WTC11 (cell line): ENCODE data around the gene FAM163A. TPM values are rescaled to one million over a fixed set of nuclear protein-coding genes. Genes with fewer than 3 reads are reported as not detected.

Experiments used
- ATAC-seq: fragments of 200-7000 bp; cut with Tn5 transposase; 2 replicates; pipeline ENCODE4 v1.10.0; 2021; ENCODE audit warnings: mild to moderate bottlenecking, moderate library complexity
- CTCF ChIA-PET: fragments of 300-600 bp; sonication (Branson Sonifier 250); formaldehyde crosslinking; loops from one replicate; lab custom pipeline; 2021; ENCODE audit warnings: antibody characterized with exemption; lab: Charles Lee
- POLR2A ChIA-PET: fragments of 350-600 bp; sonication (Branson Sonifier 250); formaldehyde crosslinking; loops from one replicate; lab custom pipeline; 2021; ENCODE audit warnings: antibody characterized with exemption; lab: Charles Lee
- DNase-seq: peaks from one replicate; pipeline ENCODE4 v3.0.0; 2021; ENCODE audit warnings: low spot score
- H3K27ac Mint-ChIP-seq: 2 replicates; pipeline ENCODE4 v1.8.0; 2021; ENCODE audit warnings: mixed read lengths
- H3K27me3 Mint-ChIP-seq: 2 replicates; pipeline ENCODE4 v1.8.0; 2021; ENCODE audit warnings: low read depth, mild to moderate bottlenecking, moderate library complexity, mixed read lengths
- H3K36me3 Mint-ChIP-seq: 2 replicates; pipeline ENCODE4 v1.8.0; 2021; ENCODE audit warnings: mixed read lengths
- H3K4me1 Mint-ChIP-seq: 2 replicates; pipeline ENCODE4 v1.8.0; 2022; ENCODE audit warnings: mixed read lengths
- H3K4me3 Mint-ChIP-seq: 2 replicates; pipeline ENCODE4 v1.8.0; 2021; ENCODE audit warnings: mild to moderate bottlenecking, moderate library complexity, mixed read lengths
- H3K9me3 Mint-ChIP-seq: 2 replicates; pipeline ENCODE4 v1.8.0; 2021; ENCODE audit warnings: mixed read lengths
- CBFB ChIP-seq: sonication (generic); formaldehyde crosslinking; IDR thresholded peaks from 2 replicates; pipeline ENCODE4 v1.8.1; 2022; ENCODE audit warnings: mild to moderate bottlenecking, low read depth, missing genetic modification reagents
- GABPB1 ChIP-seq: sonication (generic); formaldehyde crosslinking; IDR thresholded peaks from 2 replicates; pipeline ENCODE4 v1.8.1; 2023; ENCODE audit warnings: mild to moderate bottlenecking, missing genetic modification reagents
- IRF2 ChIP-seq: sonication (generic); formaldehyde crosslinking; IDR thresholded peaks from 2 replicates; pipeline ENCODE4 v1.8.0; 2022; ENCODE audit warnings: low read depth, missing genetic modification reagents, borderline replicate concordance
- JAZF1 ChIP-seq: fragments of 250-450 bp; sonication (Bioruptor Pico); IDR thresholded peaks from 2 replicates; pipeline ENCODE4 v1.9.0; 2021; ENCODE audit warnings: moderate library complexity, mild to moderate bottlenecking, inconsistent platforms
- NFE2L1 ChIP-seq: sonication (generic); formaldehyde crosslinking; IDR thresholded peaks from 2 replicates; pipeline ENCODE4 v1.8.1; 2023; ENCODE audit warnings: missing genetic modification reagents
- SOX15 ChIP-seq: fragments of 250-450 bp; sonication (Bioruptor Pico); IDR thresholded peaks from 2 replicates; pipeline ENCODE4 v1.9.0; 2021; ENCODE audit warnings: mild to moderate bottlenecking
- SP1 ChIP-seq: sonication (generic); formaldehyde crosslinking; conservative IDR thresholded peaks from 2 replicates; pipeline ENCODE4 v1.8.1; 2022; ENCODE audit warnings: missing genetic modification reagents
- TEAD1 ChIP-seq: sonication (generic); formaldehyde crosslinking; IDR thresholded peaks from 2 replicates; pipeline ENCODE4 v1.8.0; 2022; ENCODE audit warnings: mild to moderate bottlenecking, missing genetic modification reagents
- ZNF121 ChIP-seq: sonication (generic); formaldehyde crosslinking; IDR thresholded peaks from 2 replicates; pipeline ENCODE4 v1.8.0; 2023; ENCODE audit warnings: missing genetic modification reagents
- ZNF317 ChIP-seq: sonication (generic); formaldehyde crosslinking; IDR thresholded peaks from 2 replicates; pipeline ENCODE4 v1.8.1; 2023; ENCODE audit warnings: low read depth, mild to moderate bottlenecking, moderate library complexity, missing genetic modification reagents, borderline replicate concordance
- ZNF416 ChIP-seq: fragments of 250-450 bp; sonication (Bioruptor Pico); IDR thresholded peaks from 2 replicates; pipeline ENCODE4 v1.9.0; 2021; ENCODE audit warnings: mild to moderate bottlenecking, inconsistent platforms
- ZNF423 ChIP-seq: fragments of 250-450 bp; sonication (Bioruptor Pico); IDR thresholded peaks from 2 replicates; pipeline ENCODE4 v2.1.2; 2022; ENCODE audit warnings: mild to moderate bottlenecking, moderate library complexity
- total RNA-seq: library from RNA; stranded (reverse); gene quantifications from 3 replicates; pipeline ENCODE4 v1.2.3, GENCODE V29; 2021
- TF ChIP-seq, protein P1 (sequence below): sonication (generic); formaldehyde crosslinking; IDR thresholded peaks from 2 replicates; pipeline ENCODE4 v1.8.0; 2022; ENCODE audit warnings: mild to moderate bottlenecking, missing genetic modification reagents
- TF ChIP-seq, protein P2 (sequence below): sonication (generic); formaldehyde crosslinking; IDR thresholded peaks from 2 replicates; pipeline ENCODE4 v1.8.1; 2022; ENCODE audit warnings: low read depth, mild to moderate bottlenecking, moderate library complexity, missing genetic modification reagents, borderline replicate concordance
- TF ChIP-seq, protein P3 (sequence below): sonication (generic); formaldehyde crosslinking; conservative IDR thresholded peaks from 2 replicates; pipeline ENCODE4 v1.8.1; 2022; ENCODE audit warnings: mild to moderate bottlenecking, missing genetic modification reagents
- TF ChIP-seq, protein P4 (sequence below): sonication (generic); formaldehyde crosslinking; IDR thresholded peaks from 2 replicates; pipeline ENCODE4 v1.8.1; 2022; ENCODE audit warnings: missing genetic modification reagents, borderline replicate concordance
- TF ChIP-seq, protein P5 (sequence below): sonication (generic); formaldehyde crosslinking; IDR thresholded peaks from 2 replicates; pipeline ENCODE4 v1.8.0; 2023; ENCODE audit warnings: missing genetic modification reagents, mild to moderate bottlenecking, borderline replicate concordance
- TF ChIP-seq, protein P6 (sequence below): fragments of 250-450 bp; sonication (Bioruptor Pico); IDR thresholded peaks from 2 replicates; pipeline ENCODE4 v2.1.2; 2022; ENCODE audit warnings: mild to moderate bottlenecking, moderate library complexity
- TF ChIP-seq, protein P7 (sequence below): sonication (generic); formaldehyde crosslinking; IDR thresholded peaks from 2 replicates; pipeline ENCODE4 v1.8.1; 2023; ENCODE audit warnings: mild to moderate bottlenecking, missing genetic modification reagents, borderline replicate concordance

The FAM163A gene
- total RNA-seq, 1 experiment from 2014 or later: 0.07 TPM

DNA sequence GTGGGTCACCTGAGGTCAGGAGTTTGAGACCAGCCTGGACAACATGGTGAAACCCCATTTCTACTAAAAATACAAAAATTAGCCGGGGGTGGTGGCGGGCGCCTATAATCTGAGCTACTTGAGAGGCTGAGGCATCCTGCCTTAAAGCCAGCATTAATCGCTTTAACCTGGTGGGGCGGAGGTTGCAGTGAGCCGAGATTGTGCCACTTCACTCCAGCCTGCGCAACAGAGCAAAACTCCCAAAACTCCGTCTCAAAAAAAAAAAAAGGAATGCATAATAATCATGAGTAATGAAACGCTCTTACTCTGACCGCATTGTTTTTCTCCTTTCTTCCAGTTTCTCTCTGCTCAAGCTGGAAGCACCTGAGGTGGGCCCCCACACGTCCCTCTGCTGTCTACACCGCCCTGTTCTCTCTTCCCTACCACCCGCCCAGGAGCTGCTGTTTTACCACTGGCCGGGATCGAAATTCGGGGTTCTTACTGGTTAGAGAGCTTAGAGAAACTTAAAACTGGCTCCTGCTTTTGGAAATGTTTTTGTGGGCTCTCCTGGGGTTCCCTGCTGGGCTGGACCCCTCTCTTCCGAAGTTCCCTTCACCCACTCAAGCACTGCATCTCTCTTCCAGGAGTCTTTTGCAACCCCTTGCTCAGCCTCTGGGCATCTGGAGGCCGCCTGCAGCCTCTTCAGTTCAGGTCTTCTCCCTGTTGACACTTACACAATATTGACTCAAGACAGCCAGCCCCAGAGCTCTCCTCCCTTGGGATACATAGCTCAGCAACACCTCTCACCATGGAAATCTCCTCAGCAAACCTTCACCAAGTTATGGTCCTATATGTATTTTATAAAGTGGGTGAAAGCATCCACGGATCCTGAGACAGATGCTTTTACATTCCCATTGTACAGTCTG, 62.5 kb downstream of the FAM163A start:
- Mint-ChIP-seq H3K27me3 (peaks cover 3% of the 10 kb centered on the region; the same call in 1 of the 2 replicates), H3K27ac (no peak overlapping the region), H3K36me3 (no peaks in the 10 kb centered on the region), H3K4me3 (no peak overlapping the region), H3K4me1 (no peaks in the 10 kb centered on the region), H3K9me3 (peaks cover 5% of the 10 kb centered on the region; the same call in 1 of the 2 replicates)
- ChIA-PET CTCF (interaction anchor here (2.1 to 14.7 kb wide), 2 partner anchors 9 to 99 kb away, joined by 16 to 914 read pairs; no protein-coding TSS in a partner anchor), POLR2A (no interaction called here)
- no peak for ATAC-seq
- no peak for DNase-seq
- no peak for TF ChIP-seq SP1 (CRISPR knock-in tag)
- TF ChIP-seq, protein P1, sequence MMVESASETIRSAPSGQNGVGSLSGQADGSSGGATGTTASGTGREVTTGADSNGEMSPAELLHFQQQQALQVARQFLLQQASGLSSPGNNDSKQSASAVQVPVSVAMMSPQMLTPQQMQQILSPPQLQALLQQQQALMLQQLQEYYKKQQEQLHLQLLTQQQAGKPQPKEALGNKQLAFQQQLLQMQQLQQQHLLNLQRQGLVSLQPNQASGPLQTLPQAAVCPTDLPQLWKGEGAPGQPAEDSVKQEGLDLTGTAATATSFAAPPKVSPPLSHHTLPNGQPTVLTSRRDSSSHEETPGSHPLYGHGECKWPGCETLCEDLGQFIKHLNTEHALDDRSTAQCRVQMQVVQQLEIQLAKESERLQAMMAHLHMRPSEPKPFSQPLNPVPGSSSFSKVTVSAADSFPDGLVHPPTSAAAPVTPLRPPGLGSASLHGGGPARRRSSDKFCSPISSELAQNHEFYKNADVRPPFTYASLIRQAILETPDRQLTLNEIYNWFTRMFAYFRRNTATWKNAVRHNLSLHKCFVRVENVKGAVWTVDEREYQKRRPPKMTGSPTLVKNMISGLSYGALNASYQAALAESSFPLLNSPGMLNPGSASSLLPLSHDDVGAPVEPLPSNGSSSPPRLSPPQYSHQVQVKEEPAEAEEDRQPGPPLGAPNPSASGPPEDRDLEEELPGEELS (CRISPR knock-in tag): no peak
- no peak for TF ChIP-seq TEAD1
- no peak for TF ChIP-seq GABPB1 (CRISPR knock-in tag)
- no peak for TF ChIP-seq JAZF1
- no peak for TF ChIP-seq IRF2
- no peak for TF ChIP-seq ZNF317 (CRISPR knock-in tag)
- TF ChIP-seq, protein P2, sequence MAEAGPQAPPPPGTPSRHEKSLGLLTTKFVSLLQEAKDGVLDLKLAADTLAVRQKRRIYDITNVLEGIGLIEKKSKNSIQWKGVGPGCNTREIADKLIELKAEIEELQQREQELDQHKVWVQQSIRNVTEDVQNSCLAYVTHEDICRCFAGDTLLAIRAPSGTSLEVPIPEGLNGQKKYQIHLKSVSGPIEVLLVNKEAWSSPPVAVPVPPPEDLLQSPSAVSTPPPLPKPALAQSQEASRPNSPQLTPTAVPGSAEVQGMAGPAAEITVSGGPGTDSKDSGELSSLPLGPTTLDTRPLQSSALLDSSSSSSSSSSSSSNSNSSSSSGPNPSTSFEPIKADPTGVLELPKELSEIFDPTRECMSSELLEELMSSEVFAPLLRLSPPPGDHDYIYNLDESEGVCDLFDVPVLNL (CRISPR knock-in tag): no peak
- TF ChIP-seq, protein P3, sequence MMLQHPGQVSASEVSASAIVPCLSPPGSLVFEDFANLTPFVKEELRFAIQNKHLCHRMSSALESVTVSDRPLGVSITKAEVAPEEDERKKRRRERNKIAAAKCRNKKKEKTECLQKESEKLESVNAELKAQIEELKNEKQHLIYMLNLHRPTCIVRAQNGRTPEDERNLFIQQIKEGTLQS (CRISPR knock-in tag): no peak

DNA sequence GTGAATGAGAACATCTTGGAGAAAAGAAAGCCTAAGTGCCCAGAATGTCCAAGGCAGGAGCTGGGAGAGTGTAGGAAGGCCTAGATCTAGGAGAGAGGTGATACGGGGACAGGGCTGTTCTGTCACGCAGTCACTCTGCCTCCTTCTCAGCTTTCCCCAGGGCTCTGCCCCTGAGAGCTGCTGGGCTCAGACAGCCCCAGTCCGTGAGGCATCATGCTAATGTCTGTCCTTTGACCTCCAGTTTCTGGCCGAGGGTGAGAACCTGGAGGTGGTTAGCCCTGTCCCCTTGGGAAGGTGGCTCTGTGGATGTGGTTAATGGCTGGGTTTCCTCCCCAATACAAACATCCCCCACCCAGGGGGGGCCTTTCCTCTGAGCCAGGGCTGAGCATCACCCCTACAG, 63.2 kb downstream of the FAM163A start:
- no peak overlapping the region for H3K27ac Mint-ChIP-seq
- H3K36me3 Mint-ChIP-seq: no peaks in the 10 kb centered on the region
- H3K27me3 Mint-ChIP-seq: peaks cover 3% of the 10 kb centered on the region; the same call in 1 of the 2 replicates
- no peaks in the 10 kb centered on the region for H3K4me1 Mint-ChIP-seq
- ChIA-PET POLR2A (interaction anchor here (0.7 kb wide), 1 partner anchor 325 kb away, joined by 3 read pairs; no protein-coding TSS in a partner anchor), CTCF (interaction anchor here (2.1 to 14.7 kb wide), 2 partner anchors 8 to 99 kb away, joined by 16 to 914 read pairs; no protein-coding TSS in a partner anchor)
- ATAC-seq: no peak
- no peak overlapping the region for H3K4me3 Mint-ChIP-seq
- no peak for DNase-seq
- peaks cover 5% of the 10 kb centered on the region; the same call in 1 of the 2 replicates for H3K9me3 Mint-ChIP-seq
- TF ChIP-seq ZNF416: no peak
- TF ChIP-seq CBFB: no peak
- TF ChIP-seq ZNF423: no peak
- TF ChIP-seq NFE2L1 (CRISPR knock-in tag): no peak
- no peak for TF ChIP-seq SOX15 (CRISPR knock-in tag)
- TF ChIP-seq, protein P4, sequence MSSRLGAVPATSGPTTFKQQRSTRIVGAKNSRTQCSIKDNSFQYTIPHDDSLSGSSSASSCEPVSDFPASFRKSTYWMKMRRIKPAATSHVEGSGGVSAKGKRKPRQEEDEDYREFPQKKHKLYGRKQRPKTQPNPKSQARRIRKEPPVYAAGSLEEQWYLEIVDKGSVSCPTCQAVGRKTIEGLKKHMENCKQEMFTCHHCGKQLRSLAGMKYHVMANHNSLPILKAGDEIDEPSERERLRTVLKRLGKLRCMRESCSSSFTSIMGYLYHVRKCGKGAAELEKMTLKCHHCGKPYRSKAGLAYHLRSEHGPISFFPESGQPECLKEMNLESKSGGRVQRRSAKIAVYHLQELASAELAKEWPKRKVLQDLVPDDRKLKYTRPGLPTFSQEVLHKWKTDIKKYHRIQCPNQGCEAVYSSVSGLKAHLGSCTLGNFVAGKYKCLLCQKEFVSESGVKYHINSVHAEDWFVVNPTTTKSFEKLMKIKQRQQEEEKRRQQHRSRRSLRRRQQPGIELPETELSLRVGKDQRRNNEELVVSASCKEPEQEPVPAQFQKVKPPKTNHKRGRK (CRISPR knock-in tag): no peak
- TF ChIP-seq, protein P5, sequence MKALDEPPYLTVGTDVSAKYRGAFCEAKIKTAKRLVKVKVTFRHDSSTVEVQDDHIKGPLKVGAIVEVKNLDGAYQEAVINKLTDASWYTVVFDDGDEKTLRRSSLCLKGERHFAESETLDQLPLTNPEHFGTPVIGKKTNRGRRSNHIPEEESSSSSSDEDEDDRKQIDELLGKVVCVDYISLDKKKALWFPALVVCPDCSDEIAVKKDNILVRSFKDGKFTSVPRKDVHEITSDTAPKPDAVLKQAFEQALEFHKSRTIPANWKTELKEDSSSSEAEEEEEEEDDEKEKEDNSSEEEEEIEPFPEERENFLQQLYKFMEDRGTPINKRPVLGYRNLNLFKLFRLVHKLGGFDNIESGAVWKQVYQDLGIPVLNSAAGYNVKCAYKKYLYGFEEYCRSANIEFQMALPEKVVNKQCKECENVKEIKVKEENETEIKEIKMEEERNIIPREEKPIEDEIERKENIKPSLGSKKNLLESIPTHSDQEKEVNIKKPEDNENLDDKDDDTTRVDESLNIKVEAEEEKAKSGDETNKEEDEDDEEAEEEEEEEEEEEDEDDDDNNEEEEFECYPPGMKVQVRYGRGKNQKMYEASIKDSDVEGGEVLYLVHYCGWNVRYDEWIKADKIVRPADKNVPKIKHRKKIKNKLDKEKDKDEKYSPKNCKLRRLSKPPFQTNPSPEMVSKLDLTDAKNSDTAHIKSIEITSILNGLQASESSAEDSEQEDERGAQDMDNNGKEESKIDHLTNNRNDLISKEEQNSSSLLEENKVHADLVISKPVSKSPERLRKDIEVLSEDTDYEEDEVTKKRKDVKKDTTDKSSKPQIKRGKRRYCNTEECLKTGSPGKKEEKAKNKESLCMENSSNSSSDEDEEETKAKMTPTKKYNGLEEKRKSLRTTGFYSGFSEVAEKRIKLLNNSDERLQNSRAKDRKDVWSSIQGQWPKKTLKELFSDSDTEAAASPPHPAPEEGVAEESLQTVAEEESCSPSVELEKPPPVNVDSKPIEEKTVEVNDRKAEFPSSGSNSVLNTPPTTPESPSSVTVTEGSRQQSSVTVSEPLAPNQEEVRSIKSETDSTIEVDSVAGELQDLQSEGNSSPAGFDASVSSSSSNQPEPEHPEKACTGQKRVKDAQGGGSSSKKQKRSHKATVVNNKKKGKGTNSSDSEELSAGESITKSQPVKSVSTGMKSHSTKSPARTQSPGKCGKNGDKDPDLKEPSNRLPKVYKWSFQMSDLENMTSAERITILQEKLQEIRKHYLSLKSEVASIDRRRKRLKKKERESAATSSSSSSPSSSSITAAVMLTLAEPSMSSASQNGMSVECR (CRISPR knock-in tag): no peak
- TF ChIP-seq, protein P6, sequence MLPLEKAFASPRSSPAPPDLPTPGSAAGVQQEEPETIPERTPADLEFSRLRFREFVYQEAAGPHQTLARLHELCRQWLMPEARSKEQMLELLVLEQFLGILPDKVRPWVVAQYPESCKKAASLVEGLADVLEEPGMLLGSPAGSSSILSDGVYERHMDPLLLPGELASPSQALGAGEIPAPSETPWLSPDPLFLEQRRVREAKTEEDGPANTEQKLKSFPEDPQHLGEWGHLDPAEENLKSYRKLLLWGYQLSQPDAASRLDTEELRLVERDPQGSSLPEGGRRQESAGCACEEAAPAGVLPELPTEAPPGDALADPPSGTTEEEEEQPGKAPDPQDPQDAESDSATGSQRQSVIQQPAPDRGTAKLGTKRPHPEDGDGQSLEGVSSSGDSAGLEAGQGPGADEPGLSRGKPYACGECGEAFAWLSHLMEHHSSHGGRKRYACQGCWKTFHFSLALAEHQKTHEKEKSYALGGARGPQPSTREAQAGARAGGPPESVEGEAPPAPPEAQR: no peak
- no peak for TF ChIP-seq ZNF121
- TF ChIP-seq, protein P7, sequence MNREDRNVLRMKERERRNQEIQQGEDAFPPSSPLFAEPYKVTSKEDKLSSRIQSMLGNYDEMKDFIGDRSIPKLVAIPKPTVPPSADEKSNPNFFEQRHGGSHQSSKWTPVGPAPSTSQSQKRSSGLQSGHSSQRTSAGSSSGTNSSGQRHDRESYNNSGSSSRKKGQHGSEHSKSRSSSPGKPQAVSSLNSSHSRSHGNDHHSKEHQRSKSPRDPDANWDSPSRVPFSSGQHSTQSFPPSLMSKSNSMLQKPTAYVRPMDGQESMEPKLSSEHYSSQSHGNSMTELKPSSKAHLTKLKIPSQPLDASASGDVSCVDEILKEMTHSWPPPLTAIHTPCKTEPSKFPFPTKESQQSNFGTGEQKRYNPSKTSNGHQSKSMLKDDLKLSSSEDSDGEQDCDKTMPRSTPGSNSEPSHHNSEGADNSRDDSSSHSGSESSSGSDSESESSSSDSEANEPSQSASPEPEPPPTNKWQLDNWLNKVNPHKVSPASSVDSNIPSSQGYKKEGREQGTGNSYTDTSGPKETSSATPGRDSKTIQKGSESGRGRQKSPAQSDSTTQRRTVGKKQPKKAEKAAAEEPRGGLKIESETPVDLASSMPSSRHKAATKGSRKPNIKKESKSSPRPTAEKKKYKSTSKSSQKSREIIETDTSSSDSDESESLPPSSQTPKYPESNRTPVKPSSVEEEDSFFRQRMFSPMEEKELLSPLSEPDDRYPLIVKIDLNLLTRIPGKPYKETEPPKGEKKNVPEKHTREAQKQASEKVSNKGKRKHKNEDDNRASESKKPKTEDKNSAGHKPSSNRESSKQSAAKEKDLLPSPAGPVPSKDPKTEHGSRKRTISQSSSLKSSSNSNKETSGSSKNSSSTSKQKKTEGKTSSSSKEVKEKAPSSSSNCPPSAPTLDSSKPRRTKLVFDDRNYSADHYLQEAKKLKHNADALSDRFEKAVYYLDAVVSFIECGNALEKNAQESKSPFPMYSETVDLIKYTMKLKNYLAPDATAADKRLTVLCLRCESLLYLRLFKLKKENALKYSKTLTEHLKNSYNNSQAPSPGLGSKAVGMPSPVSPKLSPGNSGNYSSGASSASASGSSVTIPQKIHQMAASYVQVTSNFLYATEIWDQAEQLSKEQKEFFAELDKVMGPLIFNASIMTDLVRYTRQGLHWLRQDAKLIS: no peak
